Activated CD4-positive, CD25-positive, alpha-beta regulatory T cell treated with anti-CD3 and anti-CD28 coated beads, Interleukin-2, amount 50 U/mL, for 16 hours (primary cell): Measurements from ENCODE around the gene SMARCB1.

Experiments
- DNase-seq: peaks from one replicate; pipeline ENCODE4 v3.0.0-alpha.2; 2020; ENCODE audit warnings: low read depth, low spot score

Gene SMARCB1

GRCh38 chr22:23831261-23831660, 44.5 kb downstream of the SMARCB1 start:
- DNase-seq: no peak

DNA sequence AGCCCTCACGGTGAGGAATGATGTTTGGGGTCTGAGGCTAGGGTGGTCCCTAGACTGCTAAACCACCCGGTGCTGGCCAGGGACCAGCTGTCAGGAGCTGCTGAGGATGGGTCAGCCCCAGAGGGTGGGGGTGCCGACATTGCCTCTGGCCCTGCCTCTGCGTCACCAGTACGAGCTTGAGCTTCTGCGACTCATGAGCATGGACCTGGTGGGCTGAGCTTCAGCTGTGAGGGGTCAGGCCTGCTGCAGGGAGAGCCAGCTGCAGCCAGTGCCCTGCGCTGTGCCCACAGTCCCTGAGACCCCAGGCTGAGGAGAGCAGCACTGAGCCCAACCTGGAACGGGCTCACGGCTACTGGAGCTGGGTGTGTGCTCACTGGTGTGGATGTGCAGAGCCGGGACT, 45.0 kb downstream of the SMARCB1 start:
- no peak for DNase-seq

GRCh38 chr22:23832226-23833016, 45.7 kb downstream of the SMARCB1 start:
- DNase-seq: no peak

- DNase-seq: no peak
These were observed 46.4 kb downstream of the SMARCB1 start for GRCh38 chr22:23833017-23833751.

- no peak for DNase-seq
These were observed 47.1 kb downstream of the SMARCB1 start for GRCh38 chr22:23833911-23834317.

GRCh38 chr22:23834406-23834792, 47.6 kb downstream of the SMARCB1 start:
- DNase-seq: no peak

GRCh38 chr22:23834793-23835483, 48.2 kb downstream of the SMARCB1 start:
- no peak for DNase-seq

DNA sequence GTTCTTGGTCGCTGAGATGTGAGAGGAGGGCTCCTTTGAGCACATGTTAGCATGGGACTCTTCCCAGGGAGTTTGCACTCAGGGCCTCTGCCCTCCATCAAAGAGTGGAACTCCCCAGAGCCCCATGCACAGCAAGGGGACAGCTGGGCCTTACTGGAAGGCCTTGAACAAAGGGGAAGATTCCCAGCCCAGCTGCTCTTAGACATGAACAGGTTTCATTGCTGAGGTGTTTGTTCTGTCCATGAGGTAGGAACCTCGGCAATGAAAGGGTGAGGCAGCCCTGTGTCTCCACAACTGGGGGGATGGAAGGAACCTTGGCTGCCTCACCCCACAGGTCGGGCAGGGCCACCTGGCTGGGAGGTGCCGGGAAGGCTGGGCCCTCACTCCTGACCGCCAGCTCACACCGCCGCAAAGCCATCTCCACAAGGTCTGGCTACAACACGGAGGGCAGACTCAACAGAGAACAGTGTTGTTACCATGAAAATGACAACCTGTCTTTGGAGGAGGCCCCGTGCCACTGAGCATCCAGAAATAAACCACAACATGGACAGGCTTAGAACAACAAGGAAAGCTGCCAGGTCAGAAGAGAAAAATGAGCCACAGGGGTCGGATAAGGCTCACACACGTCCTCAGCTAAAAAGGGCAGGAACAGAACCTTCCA, 48.8 kb downstream of the SMARCB1 start:
- no peak for DNase-seq

GRCh38 chr22:23836281-23836680, 49.5 kb downstream of the SMARCB1 start:
- DNase-seq: no peak

GRCh38 chr22:23836692-23837495, 50.1 kb downstream of the SMARCB1 start:
- DNase-seq: no peak

GRCh38 chr22:23837496-23837859, 50.7 kb downstream of the SMARCB1 start:
- no peak for DNase-seq

GRCh38 chr22:23837911-23838680, 51.3 kb downstream of the SMARCB1 start:
- no peak for DNase-seq

GRCh38 chr22:23838681-23839468, 52.1 kb downstream of the SMARCB1 start, which contains the start of gene DERL3:
TSS of gene DERL3 (minus strand) at chr22:23839006. CDS start at chr22:23838987, 19 bp downstream.
- peak; percentile 87 for DNase-seq

DNA sequence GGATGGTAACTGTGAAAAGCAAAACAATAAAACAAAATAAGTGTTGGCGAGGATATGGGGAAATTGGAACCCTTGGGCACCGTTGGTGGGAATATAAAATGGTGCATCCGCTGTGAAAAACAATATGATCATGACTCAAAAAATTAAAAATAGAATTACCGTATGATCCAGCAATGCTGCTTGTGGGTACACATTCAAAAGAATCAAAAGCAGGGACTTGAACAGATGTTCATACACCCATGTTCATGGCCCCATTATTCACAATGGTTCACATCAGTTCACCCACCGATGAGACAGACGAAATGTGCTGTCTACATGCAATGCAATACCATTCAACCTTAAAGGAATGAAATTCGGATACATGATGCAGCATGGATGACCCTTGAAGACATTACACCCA, 53.3 kb downstream of the SMARCB1 start:
- no peak for DNase-seq

GRCh38 chr22:23841292-23841691, 54.5 kb downstream of the SMARCB1 start:
- DNase-seq: no peak

GRCh38 chr22:23841736-23842445, 55.1 kb downstream of the SMARCB1 start:
- DNase-seq: no peak

DNA sequence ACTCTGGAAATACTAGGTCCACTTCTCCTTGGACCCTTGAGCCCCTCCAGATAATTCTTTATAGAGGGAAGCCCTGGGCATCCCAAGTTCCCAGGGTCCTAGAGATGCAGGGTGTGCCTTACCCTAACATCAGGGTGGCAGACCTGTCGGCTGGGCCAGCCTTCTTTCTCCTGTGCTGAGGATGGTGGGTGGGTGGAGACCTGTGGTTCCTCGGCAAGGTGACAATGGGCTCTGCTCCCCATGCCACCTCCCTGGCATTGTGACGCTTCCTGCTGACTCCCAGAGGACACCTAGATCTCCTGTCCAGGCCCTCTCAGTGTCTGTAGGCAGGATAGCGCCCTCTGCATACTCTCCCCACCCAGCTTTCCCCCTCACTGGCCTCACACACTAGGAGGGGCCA, 55.8 kb downstream of the SMARCB1 start:
- no peak for DNase-seq

DNA sequence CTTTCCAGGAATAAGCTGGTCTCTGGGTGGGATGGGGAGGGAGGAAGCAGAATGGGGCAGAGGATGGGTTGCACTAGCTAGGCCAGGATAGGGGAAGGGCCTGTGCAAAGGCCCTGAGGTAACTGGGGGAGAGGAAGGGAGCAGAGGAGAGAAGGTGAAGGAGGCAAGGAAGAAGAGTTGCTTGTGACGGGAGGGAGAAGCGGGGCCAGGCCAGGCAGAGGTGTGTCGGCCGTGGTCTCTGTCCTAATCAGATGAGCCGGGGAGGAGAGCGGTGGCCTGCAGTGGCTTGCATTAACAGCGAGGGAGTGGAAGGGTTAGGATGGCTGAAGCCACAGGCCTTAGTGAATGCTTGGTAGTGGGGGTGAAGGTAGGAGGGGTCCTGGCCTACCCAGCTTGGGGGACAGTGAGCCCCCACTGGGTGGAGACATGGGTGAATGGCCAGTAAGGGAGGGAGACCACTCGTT, 58.0 kb downstream of the SMARCB1 start:
- no peak for DNase-seq
